OCI-LY3 (cell line): Measurements from ENCODE around the gene NBPF4.
"Not testable (repeated sequence)": the region's sequence is repeated elsewhere in the genome, so short reads cannot be mapped to it uniquely, and the experiment has no call there.

Experiments used
- H2AFZ ChIP-seq: fragments of 200-600, 300-600 bp; shearing (Covaris generic); 2 replicates; pipeline ENCODE4 v1.6.0; 2014; ENCODE audit warnings: antibody characterized with exemption, low read depth, low read length
- H3K27ac ChIP-seq: fragments of 200-600, 300-600 bp; sonication (generic); 2 replicates; pipeline ENCODE4 v1.5.1; 2014; ENCODE audit warnings: mild to moderate bottlenecking, low read length, moderate library complexity, mixed read lengths
- H3K27me3 ChIP-seq: fragments of 200-600, 300-600 bp; sonication (generic); 2 replicates; pipeline ENCODE4 v1.6.1; 2014; ENCODE audit warnings: low read depth, low read length, mixed read lengths
- H3K36me3 ChIP-seq: fragments of 200-600, 300-600 bp; sonication (generic); replicated peaks from 2 replicates; pipeline ENCODE3; 2014; ENCODE audit warnings: low read depth, low read length, mixed read lengths
- H3K4me1 ChIP-seq: fragments of 300-600, 200-600 bp; sonication (generic); 2 replicates; pipeline ENCODE4 v1.6.1; 2014; ENCODE audit warnings: low read length, mixed read lengths
- H3K4me2 ChIP-seq: fragments of 200-600, 300-600 bp; sonication (generic); 2 replicates; pipeline ENCODE4 v1.6.1; 2014; ENCODE audit warnings: low read length, mixed read lengths
- H3K4me3 ChIP-seq: fragments of 300-600, 200-600 bp; sonication (generic); 2 replicates; pipeline ENCODE4 v1.5.1; 2014; ENCODE audit warnings: antibody characterized with exemption, mild to moderate bottlenecking, low read length, moderate library complexity
- H3K79me2 ChIP-seq: fragments of 300-600, 200-600 bp; shearing (Covaris generic); 2 replicates; pipeline ENCODE4 v1.6.1; 2014; ENCODE audit warnings: mild to moderate bottlenecking, low read length, mixed read lengths
- H3K9ac ChIP-seq: fragments of 300-600, 200-600 bp; shearing (Covaris generic); 2 replicates; pipeline ENCODE4 v1.6.0; 2014; ENCODE audit warnings: mild to moderate bottlenecking, low read length, moderate library complexity
- H3K9me3 ChIP-seq: fragments of 200-600, 300-600 bp; shearing (Covaris generic); 2 replicates; pipeline ENCODE4 v1.6.1; 2014; ENCODE audit warnings: low read length, mixed read lengths; ENCODE audit not compliant: insufficient read depth
- H4K20me1 ChIP-seq: fragments of 200-600, 300-600 bp; sonication (generic); 2 replicates; pipeline ENCODE4 v1.6.1; 2016; ENCODE audit warnings: low read length, mixed read lengths; ENCODE audit not compliant: insufficient read depth
- CTCF ChIP-seq: fragments of 200-600, 300-600 bp; sonication (generic); IDR thresholded peaks from 2 replicates; pipeline ENCODE4 v1.5.1; 2014; ENCODE audit warnings: antibody characterized with exemption, low read length, low read depth
- EZH2phosphoT487 ChIP-seq: fragments of 200-600 bp; shearing (Covaris generic); IDR thresholded peaks from 2 replicates; pipeline ENCODE4 v1.6.1; 2018; ENCODE audit warnings: antibody characterized with exemption, mixed run types, low read depth

NBPF4 gene

GRCh38 chr1:108216028-108216890 is 27.6 kb downstream of the NBPF4 start:
- H3K27me3 ChIP-seq = 0 out of 2 replicates have a peak, but pooled peaks cover 10% of the 10 kb centered on the region
- H3K4me3 ChIP-seq, H4K20me1 ChIP-seq, H3K9ac ChIP-seq, H3K36me3 ChIP-seq, H3K4me1 ChIP-seq, H2AFZ ChIP-seq, H3K9me3 ChIP-seq, H3K4me2 ChIP-seq, H3K27ac ChIP-seq, H3K79me2 ChIP-seq: not testable (repeated sequence)

- H3K27me3 ChIP-seq = 0 out of 2 replicates have a peak, but pooled peaks cover 14% of the 10 kb centered on the region
- H3K4me2 ChIP-seq = not testable (repeated sequence)
These were observed 29.0 kb downstream of the NBPF4 start for GRCh38 chr1:108214641-108215465.

GRCh38 chr1:108211014-108211413 is 32.9 kb downstream of the NBPF4 start:
- H3K27me3 ChIP-seq = 0 out of 2 replicates have a peak, but pooled peaks cover 14% of the 10 kb centered on the region
- H3K4me1 ChIP-seq = no peaks in the 10 kb centered on the region
- TF ChIP-seq EZH2phosphoT487 (no peak), CTCF (no peak)

More at GRCh38 chr1:108214641-108215465, 29.0 kb downstream of the NBPF4 start:
- H3K36me3 ChIP-seq, H4K20me1 ChIP-seq, H3K27ac ChIP-seq, H3K79me2 ChIP-seq, H2AFZ ChIP-seq, H3K4me1 ChIP-seq, H3K9ac ChIP-seq, H3K9me3 ChIP-seq, H3K4me3 ChIP-seq: not testable (repeated sequence)
- TF ChIP-seq CTCF = peak; percentile 37

GRCh38 chr1:108209456-108210108 is 34.3 kb downstream of the NBPF4 start:
- H3K4me3 ChIP-seq = no peak overlapping the region
- H3K9ac ChIP-seq = no peak overlapping the region
- no peaks in the 10 kb centered on the region for H4K20me1 ChIP-seq
- H3K27me3 ChIP-seq = 0 out of 2 replicates have a peak, but pooled peaks cover 14% of the 10 kb centered on the region
- no peaks in the 10 kb centered on the region for H3K9me3 ChIP-seq
- H3K4me1 ChIP-seq = no peaks in the 10 kb centered on the region
- no peaks in the 10 kb centered on the region for H3K36me3 ChIP-seq
- no peak overlapping the region for H2AFZ ChIP-seq
- H3K27ac ChIP-seq = no peak overlapping the region
- TF ChIP-seq CTCF (no peak), EZH2phosphoT487 (no peak)
- no peak overlapping the region for H3K4me2 ChIP-seq
- no peaks in the 10 kb centered on the region for H3K79me2 ChIP-seq

More at GRCh38 chr1:108211014-108211413, 32.9 kb downstream of the NBPF4 start:
- H3K4me3 ChIP-seq = no peak overlapping the region
- H2AFZ ChIP-seq = no peak overlapping the region
- H3K36me3 ChIP-seq = no peaks in the 10 kb centered on the region
- no peaks in the 10 kb centered on the region for H4K20me1 ChIP-seq
- no peaks in the 10 kb centered on the region for H3K79me2 ChIP-seq
- no peaks in the 10 kb centered on the region for H3K9me3 ChIP-seq
- no peak overlapping the region for H3K27ac ChIP-seq
- no peak overlapping the region for H3K9ac ChIP-seq
- H3K4me2 ChIP-seq = no peak overlapping the region
